GM19455 (cell line): ENCODE measurements around the gene LETM1.

ENCODE experiments used
- ATAC-seq: cut with Tn5 transposase; IDR thresholded peaks from one replicate; pipeline ENCODE4 v1.9.1; 2021; ENCODE audit not compliant: unreplicated experiment

LETM1 gene

DNA sequence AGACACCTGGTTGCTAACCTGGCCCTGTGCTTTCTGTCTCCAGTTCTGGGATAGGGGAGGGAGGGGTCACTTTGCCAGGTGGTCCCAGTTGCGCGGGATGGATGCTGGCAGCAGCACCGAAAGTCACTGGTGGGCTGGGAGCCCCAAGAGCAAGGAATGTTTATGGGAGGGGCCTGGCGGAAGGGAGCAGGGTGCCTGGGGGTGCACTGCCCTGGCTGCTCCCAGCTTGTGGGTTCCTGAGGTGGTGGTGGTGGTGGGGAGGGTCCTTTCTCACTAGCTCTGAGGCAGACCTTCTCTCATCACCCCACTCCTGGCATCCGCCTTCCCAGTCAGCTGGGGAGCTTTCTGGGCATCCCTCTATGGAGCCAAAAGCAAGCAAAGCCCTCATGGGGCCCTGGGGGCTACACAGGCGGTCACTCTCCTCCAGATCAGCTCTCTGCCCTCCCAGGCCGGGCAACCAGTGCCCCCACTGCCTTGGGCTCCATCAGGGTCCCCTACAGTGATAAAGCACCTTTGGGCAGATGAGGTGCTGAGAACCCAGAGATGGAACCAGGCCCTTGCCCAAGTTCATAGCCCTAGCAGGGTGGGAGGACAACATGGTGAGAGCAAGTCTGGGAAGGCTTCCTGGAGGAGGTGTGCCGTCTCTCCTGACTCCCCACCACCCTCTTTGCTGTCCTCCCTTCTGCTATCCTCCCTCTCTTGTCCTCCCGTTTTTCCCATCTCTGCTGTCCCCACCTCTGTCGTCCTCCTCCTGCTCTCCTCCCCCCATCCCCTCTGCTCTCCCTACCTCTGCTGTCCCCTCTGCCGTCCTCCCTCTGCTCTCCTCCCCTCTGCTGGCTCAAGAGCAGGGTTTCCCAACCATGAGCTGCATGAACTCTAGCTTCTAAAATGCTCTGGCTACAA, 46.9 kb downstream of the LETM1 start:
- no peak for ATAC-seq

DNA sequence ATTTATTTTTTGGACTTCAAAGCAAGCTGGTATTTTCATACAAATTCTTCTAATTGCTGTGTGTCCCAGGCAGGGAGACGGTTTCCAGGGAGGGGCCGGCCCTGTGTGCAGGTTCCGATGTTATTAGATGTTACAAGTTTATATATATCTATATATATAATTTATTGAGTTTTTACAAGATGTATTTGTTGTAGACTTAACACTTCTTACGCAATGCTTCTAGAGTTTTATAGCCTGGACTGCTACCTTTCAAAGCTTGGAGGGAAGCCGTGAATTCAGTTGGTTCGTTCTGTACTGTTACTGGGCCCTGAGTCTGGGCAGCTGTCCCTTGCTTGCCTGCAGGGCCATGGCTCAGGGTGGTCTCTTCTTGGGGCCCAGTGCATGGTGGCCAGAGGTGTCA, 47.6 kb downstream of the LETM1 start:
- no peak for ATAC-seq

DNA sequence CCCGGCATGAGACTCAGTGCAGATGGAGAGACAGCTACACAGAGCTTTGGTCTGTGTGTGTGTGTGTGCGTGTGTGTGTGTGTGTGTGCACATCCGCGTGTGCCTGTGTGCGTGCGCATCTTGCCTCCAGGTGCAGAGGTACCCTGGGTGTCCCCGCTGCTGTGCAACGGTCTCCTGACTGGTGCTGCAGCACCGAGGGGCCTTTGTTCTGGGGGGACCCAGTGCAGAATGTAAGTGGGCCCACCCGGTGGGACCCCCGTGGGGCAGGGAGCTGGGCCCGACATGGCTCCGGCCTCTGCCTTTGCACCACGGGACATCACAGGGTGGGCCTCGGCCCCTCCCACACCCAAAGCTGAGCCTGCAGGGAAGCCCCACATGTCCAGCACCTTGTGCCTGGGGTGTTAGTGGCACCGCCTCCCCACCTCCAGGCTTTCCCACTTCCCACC, 48.6 kb downstream of the LETM1 start:
- ATAC-seq, result no peak

DNA sequence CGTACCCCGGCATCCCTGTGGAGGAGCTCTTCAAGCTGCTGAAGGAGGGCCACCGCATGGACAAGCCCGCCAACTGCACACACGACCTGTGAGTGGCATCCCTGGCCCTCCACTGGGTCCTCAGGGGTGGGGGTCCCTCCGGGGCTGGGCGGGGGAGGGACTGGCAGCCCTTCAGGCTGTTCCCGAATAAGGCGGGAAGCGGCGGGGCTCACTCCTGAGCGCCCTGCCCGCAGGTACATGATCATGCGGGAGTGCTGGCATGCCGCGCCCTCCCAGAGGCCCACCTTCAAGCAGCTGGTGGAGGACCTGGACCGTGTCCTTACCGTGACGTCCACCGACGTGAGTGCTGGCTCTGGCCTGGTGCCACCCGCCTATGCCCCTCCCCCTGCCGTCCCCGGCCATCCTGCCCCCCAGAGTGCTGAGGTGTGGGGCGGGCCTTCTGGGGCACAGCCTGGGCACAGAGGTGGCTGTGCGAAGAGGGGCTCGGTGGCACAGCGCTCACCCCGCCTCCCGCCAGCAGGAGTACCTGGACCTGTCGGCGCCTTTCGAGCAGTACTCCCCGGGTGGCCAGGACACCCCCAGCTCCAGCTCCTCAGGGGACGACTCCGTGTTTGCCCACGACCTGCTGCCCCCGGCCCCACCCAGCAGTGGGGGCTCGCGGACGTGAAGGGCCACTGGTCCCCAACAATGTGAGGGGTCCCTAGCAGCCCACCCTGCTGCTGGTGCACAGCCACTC, 49.2 kb downstream of the LETM1 start:
- ATAC-seq, result no peak

DNA sequence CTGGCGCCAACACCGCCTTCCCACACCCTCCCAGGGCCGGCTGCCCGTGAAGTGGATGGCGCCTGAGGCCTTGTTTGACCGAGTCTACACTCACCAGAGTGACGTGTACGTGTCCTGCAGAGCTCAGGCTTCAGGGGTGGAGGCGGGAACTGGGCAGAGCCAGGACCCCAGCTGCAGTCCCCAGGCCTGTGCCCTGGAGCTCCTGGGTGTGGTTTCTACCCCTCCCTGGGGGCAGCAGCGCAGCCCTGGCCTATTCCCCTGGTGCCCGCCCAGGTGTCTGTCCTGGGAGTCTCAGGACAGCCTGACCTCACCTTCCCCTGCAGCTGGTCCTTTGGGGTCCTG, 49.8 kb downstream of the LETM1 start:
- no peak for ATAC-seq

DNA sequence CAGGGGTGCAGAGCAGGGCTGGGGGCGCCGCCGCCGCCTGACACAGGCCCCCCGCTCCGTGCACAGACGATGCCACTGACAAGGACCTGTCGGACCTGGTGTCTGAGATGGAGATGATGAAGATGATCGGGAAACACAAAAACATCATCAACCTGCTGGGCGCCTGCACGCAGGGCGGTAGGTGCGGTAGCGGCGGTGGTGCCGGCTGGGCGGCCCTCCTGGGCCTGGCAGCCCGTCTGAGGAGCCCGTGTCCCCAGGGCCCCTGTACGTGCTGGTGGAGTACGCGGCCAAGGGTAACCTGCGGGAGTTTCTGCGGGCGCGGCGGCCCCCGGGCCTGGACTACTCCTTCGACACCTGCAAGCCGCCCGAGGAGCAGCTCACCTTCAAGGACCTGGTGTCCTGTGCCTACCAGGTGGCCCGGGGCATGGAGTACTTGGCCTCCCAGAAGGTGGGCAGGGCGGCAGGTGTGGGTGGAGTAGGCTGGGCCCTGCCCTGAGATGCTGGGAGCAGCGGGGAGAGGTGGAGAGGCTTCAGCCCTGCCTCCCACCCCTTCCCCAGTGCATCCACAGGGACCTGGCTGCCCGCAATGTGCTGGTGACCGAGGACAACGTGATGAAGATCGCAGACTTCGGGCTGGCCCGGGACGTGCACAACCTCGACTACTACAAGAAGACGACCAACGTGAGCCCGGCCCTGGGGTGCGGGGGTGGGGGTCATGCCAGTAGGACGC, 50.3 kb downstream of the LETM1 start:
- no peak for ATAC-seq

DNA sequence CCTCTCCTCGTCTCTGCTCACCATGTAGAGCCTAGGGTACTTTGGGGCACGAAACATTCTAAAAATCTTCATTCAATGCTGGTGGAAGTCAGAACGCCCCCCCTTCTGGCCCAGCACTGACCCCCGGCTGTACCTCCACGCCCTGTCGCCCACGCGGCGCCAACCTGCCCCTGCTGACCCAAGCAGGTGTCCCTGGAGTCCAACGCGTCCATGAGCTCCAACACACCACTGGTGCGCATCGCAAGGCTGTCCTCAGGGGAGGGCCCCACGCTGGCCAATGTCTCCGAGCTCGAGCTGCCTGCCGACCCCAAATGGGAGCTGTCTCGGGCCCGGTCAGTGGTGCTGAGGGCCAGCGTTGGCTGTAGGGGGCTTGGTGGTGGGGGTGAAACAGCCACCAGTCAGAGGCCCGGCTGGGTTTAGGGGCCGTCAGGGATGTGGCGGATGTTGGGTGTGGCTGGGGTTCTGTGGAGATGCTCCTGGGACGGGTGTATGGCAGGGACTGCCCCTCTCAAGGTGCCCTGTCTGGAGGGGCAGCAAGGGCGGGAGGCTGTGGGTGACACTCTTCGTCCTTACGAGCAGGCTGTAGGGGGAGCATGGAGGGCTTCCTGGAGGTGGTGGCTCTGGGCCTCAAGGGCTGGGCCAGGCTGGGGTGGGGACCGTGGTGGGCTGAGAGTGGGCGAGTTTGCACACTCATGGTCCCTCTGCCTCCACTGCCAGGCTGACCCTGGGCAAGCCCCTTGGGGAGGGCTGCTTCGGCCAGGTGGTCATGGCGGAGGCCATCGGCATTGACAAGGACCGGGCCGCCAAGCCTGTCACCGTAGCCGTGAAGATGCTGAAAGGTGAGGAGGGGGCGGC, 51.1 kb downstream of the LETM1 start:
- no peak for ATAC-seq

DNA sequence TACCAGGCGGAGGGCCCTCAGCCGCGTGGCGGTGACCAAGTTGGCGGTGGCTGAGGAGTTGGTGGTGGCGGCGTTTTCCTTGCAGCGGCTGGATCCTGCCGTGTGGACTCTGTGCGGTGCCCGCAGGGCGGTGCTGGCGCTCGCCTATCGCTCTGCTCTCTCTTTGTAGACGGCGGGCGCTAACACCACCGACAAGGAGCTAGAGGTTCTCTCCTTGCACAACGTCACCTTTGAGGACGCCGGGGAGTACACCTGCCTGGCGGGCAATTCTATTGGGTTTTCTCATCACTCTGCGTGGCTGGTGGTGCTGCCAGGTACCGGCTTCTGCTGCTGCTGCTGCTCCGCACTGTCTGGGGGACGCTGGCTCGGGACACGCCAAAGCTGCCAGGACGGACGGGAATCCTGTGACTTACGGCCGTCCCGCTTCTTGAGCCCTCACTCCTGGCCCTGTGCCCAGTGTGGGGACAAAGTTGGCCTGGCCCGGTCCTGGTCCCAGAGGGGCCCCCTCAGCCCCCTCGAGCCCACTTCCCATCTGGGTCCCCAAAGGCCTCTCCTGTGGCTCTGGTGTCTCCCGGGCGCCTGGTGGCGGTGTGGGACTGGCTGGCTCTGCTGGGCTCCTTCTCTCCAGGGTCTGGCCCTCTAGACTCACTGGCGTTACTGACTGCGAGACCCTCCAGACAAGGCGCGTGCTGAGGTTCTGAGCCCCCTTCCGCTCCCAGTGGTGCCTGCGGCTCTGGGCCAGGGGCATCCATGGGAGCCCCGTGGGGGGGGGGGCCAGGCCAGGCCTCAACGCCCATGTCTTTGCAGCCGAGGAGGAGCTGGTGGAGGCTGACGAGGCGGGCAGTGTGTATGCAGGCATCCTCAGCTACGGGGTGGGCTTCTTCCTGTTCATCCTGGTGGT, 52.2 kb downstream of the LETM1 start:
- no peak for ATAC-seq

DNA sequence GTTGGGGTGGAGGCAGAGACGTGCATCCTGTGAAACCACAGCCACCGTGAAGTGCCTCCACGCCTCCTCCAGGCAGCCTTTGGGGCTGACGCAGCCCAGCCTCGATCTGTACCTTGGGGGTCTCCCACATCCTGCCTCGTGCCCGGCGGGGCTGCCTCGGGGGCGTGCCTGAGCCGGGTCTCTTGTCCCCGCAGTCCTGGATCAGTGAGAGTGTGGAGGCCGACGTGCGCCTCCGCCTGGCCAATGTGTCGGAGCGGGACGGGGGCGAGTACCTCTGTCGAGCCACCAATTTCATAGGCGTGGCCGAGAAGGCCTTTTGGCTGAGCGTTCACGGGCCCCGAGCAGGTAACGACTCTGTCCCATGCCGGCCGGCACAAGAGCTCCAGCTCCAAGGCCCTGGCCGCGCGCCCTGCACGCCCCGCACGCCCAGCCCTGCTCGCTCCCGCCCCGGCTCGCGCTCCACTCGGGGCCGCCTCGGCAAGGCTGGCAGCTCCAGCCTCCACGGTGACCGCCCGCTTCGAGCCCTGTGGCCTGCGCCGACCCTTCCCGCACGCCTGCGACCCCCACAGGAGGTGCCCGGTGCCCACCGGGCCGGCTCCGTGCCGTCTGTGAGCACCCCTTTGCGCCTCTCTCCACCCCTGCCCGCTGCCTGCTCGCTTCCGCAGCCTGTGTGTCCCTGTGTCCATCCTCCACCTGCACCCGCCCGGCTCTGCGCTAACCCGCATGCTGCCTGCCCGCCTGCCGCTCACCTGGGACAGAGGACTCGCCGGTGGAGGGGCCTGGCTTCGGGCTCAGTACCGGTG, 53.0 kb downstream of the LETM1 start:
- ATAC-seq, result no peak

DNA sequence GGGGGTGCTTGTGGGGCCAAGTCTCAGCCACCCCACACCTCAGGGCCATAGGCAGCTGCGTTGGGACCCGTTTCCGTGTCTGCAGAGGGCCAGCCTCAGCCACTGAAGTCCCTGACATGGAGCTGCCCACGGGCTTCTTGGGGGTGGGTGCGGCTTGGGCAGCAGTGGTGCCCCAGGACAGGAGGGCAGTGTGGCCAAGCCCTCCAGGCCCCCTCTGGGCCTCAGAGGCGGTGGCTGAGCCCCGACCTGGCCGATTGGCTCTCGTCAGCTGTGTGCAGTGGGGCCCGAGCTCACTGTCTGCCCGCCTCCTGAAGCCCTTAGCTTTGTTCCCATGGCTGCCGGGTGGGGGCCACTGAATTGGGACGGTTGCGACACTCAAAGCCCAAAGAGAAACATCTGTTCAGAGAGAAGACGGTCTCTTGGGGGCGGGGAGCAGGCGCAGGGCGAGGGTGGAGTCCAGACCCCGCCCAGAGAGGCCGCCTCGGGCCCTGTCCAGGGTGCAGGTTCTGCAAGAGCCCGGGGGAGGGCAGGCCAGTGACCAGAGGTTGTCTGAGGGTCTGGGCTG, 53.7 kb downstream of the LETM1 start:
- no peak for ATAC-seq

DNA sequence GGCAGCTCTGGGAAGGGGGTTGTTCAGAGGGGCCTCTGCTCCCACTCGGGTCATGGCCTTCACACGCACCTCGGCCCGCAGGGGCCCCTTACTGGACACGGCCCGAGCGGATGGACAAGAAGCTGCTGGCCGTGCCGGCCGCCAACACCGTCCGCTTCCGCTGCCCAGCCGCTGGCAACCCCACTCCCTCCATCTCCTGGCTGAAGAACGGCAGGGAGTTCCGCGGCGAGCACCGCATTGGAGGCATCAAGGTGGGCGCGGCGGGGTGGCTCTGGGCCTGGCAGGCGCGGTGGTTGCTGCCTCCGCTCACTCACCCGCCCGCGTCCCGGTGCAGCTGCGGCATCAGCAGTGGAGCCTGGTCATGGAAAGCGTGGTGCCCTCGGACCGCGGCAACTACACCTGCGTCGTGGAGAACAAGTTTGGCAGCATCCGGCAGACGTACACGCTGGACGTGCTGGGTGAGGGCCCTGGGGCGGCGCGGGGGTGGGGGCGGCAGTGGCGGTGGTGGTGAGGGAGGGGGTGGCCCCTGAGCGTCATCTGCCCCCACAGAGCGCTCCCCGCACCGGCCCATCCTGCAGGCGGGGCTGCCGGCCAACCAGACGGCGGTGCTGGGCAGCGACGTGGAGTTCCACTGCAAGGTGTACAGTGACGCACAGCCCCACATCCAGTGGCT, 54.5 kb downstream of the LETM1 start:
- no peak for ATAC-seq

DNA sequence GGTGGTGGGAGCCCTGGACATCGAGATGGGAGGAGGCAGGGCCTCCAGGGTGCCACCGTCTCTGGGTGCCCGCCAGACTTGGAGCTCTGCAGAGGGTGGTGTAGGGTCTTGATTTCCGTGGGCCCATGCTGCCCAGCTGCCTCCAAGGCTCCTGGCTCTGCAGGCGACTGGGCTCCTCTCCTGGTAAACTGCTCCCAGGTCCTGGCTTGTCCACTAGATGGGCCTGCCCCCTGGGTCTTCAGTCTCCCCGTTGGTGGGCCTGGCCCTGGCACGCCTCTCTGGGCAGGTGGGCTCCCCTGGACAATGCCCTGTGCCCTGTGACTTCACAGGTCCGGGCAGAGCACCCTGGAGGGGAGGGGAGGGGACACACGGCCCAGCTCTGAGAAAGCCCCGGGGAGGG, 55.2 kb downstream of the LETM1 start:
- ATAC-seq, result no peak

DNA sequence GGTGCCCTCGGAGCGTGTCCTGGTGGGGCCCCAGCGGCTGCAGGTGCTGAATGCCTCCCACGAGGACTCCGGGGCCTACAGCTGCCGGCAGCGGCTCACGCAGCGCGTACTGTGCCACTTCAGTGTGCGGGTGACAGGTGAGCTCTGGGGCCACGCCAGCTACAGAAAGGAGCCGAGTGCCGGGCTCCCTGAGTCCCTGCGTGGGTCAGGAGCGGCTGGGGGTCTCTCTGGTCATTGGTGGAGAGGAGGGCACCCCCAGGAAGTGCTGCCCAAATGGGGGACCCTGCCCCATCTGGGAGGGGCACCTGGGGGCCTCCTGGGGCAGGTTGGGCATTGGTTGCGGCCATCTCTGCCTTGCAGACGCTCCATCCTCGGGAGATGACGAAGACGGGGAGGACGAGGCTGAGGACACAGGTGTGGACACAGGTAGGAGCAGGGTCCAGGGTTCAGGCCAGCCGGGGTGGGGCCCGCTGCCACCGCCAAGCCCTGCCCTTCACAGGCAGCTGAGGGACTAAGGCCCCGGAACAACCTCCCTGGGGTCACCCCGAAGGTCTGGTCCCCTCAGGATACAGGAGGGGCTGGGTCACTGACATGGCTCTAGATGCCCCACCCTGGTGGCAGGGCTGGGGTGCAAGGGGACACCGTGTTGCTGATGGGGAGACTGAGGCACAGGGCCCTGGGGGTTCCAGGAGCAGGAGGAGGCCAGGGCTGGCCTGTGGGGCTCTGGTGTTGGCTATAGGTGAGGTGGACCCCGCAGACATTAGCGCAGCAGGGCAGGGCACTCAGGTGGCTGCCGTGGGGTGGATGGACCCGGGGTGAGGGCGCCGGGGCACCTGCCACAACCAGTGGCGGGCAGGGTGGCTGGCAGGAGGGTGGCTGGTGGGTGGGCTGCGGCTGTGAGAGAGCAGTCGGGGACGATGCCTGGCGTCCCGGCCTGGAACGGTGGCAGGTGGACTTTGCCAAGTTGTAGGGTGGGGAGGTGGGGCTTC, 56.3 kb downstream of the LETM1 start:
- ATAC-seq, result no peak

DNA sequence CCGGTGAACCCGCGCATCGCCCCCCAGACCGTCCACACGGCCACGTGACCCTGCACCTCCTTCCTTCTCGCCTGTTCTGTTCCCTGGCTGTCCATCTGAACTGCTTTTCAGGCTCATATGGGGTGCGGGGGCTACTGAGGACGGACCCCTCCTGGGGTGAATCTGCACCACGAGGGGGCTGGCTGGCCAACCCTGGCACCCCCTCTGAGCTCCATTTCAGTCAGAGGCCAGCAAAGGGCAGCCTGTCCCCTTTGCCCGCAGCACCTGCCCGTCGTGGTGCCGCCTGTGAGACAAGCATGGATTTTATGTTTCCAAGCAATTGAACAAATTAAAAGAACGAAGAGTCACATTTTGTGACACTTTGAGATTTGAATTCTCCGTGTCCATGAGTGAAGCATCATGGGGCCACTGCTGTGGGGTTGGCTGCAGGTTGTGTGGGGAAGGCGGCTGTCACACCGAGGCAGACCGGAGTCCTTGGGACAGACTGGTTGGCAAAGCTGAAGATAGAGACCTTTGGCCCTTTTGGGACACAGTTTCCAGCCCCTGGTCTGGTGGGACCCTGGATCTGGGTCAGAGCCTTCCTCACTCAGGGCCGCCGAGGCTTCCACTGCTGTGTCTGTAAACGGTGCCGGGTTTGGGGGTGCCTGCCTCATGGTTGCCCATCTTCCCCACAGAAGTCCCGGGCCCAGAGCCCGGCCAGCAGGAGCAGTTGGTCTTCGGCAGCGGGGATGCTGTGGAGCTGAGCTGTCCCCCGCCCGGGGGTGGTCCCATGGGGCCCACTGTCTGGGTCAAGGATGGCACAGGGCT, 57.2 kb downstream of the LETM1 start:
- ATAC-seq, result no peak

DNA sequence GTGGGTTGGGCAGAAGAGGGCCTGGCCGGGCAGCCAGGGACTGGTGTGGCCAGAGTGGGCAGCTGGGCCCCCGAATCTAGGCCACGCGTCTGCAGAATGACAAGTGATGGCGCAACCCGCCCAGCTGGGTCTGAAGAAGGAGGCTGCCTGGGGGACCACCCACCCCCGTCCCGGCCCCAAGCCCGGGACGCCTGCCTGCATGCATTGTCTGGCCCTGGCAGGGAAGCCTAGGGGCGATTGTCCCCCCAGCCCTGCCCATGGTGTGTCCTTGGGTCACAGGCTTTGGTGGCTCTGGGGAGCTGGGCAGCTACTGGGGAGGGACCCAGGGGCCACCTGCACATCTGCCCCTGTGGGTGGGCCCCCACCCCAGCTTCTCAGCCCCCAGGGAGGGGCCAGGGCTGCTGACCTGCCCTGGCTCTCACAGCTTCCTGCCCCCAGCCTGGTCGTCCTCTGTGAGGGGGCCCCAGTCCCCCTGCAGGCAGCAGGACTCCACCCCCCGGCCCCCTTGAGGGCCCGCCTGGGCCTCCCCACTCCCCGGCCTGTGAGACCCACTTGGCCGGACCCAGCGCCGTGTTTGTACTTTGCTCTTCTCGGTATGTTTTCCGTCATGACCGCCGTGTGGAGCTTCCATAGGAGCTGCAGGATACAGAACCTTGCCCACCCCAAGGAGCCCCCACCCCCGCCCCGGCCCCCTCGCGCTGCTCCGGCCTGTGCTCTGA, 57.9 kb downstream of the LETM1 start:
- ATAC-seq, result no peak
